Caki2 (cell line): Measurements from ENCODE around the gene FCN2. TPM values are rescaled to one million over a fixed set of nuclear protein-coding genes. Genes with fewer than 3 reads are reported as not detected.
A peak's percentile ranks its signal among the peaks of the same experiment; 100 is the strongest.

ENCODE experiments used
- DNase-seq: peaks from one replicate; pipeline ENCODE4 v3.0.0-alpha.2; 2015; ENCODE audit warnings: low read depth
- in situ Hi-C: cut with HindIII; loops from 2 replicates; pipeline ENCODE4 v1.10.0; 2016; ENCODE audit warnings: low sequenced_read_pairs, low pct_unique_long_range_greater_than_20kb, mixed read lengths
- total RNA-seq: library from RNA; depleted of rRNA; stranded (reverse); fragments of >200 nt; shearing (Covaris generic); gene quantifications from 2 replicates; pipeline ENCODE4 v1.2.3, GENCODE V29; 2014; ENCODE audit warnings: low replicate concordance

The FCN2 gene
- total RNA-seq, 1 experiment from 2014 or later: not detected

DNA sequence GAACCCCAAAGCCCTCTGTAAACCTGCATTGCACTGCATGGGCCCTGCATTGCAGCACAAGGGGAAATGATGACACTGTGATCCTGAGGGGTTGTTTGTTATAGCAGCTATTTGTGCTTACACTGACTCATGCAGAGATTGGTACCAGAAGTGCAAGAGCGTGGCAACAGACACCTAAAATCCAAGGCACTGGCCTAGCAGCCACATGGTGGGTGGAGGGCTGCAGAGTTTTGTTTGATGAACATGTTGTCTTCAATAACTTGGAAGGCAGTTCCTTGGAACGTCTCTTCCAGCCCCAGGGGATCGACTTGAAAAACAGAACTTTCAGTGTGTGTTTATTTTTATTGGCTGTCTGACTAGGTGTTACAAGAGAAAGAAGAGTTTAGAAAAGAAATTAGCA is 14.5 kb downstream of the FCN2 start:
- DNase-seq: no peak
- in situ Hi-C loops: no loop called here

DNA sequence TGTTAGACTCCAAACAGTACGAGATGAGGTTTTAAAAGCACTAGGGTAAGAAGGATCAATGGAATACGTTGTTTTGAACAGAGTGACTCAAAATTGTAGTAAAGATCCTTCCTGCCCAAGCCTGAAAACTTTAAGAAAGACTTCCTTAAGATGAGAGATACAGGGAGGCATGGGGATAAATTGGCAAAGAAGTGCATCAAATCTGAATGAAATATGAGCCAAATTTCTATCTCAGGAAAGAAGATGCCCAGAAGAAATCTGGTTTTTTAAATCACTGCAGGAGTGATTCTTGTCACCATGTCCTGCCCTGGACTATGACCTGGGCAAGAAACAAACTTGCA is 14.9 kb downstream of the FCN2 start:
- in situ Hi-C loops: no loop called here
- no peak for DNase-seq

DNA sequence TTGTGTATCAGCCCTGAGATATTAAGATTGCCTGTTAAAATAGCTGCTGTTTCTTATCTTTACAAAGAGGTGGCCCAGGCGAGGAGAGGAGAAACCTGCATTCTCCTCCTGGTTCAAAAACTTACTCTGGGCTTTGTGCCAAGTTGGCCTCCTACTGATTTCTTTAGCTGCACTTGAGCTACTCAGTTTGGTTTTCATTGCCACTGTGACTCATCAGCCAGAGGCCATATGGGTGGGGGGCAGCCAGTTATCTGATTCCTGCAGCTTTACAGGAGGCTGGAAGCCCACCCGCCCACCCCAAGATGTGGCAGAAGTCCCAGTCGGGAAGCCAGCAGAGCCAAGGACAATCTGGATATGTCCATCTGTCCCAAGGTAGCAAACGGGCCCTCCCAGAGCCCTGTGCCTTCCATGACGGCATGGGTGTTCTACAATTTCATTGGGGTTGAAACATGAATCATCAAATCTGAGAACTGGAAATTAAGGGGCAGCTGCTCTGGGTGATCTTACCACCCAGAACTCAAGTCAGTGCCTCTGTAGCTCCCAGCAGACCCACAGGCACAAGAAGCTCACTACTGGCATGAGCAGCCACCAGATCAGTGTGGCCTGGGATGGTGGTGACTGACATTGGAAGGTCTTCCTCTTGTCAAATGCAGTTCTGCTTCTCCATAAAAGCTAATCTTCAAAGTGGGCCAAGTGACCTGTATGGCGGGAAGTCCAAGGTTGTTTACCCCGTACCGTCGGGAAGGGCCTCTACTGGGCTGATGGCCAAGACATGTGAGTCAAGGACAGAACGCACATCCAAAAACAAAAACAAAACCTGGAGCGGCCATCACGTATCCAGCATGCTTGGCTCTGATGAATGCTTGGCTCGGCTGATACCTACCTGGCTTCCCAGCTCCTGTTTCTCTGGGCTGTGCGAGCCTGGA is 15.6 kb downstream of the FCN2 start:
- in situ Hi-C loops: no loop called here
- peak; percentile 64 for DNase-seq

DNA sequence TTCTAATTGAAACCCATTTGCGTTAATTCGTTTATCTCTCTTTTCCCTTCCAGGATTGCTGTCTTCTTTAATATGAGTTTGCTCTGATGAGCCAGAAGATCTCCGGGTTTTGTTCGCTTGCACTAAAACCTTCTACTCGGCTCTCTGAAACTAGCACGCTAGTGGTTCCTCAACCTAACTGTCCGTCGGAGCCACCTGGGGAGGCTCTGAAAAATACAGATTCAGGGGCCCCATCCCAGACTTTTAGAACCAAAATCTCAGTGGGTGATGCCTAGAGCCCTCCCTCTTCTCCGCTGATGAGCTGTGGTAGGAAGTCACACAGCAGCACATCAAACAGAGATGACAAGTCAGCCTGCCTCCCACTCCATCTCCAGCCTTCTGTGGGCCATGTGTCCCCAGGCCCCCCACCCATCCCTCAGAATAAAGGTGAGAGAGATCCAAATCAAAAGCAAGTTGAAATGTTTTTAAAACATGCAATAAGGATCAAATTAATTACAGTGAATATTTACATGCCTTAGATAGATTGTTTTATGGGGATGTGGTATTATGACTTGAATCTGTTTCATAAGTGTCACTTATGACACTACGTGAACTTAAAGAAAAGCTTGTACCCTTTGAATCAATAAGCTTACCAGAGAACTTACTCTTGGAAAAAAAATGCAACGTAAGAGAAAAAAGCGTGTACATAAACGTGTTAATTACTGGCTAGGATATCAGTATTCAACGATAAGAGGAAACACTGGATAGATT is 16.4 kb downstream of the FCN2 start:
- no peak for DNase-seq
- in situ Hi-C loops: no loop called here

DNA sequence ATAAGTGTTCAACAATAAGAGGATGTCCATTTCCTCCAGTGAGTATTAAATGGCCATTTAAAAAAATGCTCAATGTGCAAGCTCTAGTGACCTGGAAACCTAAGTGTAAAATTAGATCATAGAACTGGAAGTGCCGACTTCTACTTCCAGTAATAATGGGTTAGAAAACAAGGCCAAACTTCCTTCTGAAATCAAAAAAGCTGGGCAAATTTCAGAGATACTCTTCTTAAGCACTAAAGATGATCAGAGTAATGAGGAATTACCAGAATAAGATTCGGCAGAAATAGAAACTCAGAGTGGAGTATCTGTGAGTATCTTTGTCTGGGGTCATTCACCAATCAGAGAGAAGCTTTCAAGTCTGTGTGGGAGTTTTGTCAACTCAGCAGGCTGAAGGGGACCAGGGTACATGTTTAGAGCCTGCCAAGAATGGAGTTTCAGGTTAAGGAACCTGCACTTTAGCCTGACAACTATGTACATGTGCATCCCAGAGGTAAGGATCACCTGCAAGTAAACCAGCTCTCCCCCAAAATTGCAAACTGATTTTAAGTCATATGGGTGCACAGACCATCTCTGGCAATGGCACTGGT is 17.1 kb downstream of the FCN2 start:
- DNase-seq: no peak
- in situ Hi-C loops: no loop called here

DNA sequence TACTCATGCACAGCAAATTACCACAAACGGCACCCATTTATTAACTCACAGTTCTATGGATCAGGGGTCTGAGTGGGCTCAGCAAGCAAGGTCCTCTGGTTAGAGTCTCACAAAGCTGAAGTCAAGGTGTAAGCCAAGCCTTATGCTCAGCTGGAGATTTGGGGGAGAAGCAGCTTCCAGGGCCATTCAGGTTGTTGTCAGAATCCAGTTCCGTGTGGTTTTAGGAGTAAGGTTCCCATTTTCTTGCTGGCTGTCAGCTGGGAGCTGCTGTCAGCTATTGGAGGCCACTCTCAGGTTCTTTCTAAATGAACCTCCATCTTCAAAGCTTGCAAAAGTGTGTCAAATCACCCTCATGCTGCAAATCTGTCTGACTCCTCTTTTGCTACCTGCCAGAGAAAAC is 17.7 kb downstream of the FCN2 start:
- in situ Hi-C loops: no loop called here
- no peak for DNase-seq

DNA sequence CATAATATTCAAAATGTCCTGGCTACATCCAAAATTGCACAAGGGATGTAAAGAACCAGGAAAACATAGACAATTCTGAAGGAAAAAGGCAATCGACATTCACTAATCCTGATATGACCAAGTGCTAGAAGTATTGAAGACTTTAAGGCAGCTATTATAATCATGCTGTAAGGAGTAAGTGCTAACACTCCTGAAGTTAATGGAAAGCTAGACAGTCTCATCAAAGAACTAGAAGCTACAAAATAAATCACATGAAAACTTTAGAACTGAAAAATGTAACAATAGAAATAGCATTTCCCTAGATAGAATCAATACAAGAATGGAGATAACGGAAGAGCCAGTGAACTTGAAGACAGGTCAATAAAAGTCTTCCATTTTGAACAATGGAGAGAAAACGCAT is 18.6 kb downstream of the FCN2 start:
- in situ Hi-C loops: no loop called here
- DNase-seq: no peak

DNA sequence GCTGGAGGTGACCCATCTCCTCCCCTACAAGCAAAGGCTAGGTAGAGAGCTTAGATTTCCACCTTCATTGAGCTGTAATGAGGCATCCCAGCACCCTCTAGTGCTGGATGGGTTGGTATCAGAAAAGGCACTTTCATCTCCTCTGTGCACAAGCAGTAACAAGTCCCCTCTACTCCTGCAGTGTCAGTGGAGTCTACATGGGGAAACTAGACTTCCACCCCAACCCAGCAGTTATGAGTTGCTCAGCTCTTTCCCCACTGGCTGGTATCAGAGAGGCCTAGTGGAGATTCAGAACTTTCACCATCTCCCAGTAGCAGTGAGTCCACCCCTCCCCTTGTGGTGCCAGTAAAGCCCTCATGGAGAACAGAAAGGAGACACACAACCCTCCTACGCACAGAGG is 19.2 kb downstream of the FCN2 start:
- no peak for DNase-seq
- in situ Hi-C loops: no loop called here

DNA sequence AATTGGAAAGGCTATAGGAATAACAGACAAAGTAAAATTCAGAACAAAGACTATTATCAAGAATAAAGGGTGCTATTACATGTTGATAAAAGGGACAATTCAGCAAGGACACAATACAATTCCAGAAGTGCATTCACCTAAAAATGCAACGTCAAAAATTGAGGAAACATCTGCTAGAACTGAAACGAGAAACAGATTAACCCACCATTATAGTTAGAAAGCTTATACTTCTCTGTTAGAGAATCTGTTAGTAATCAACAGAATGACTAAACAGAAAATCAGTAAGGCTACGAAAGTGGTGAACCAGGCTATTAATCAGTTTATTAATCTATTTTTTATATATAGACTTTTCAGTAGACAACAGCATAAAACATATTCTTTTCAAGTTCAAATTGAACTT is 22.3 kb downstream of the FCN2 start:
- in situ Hi-C loops: no loop called here
- DNase-seq: no peak

DNA sequence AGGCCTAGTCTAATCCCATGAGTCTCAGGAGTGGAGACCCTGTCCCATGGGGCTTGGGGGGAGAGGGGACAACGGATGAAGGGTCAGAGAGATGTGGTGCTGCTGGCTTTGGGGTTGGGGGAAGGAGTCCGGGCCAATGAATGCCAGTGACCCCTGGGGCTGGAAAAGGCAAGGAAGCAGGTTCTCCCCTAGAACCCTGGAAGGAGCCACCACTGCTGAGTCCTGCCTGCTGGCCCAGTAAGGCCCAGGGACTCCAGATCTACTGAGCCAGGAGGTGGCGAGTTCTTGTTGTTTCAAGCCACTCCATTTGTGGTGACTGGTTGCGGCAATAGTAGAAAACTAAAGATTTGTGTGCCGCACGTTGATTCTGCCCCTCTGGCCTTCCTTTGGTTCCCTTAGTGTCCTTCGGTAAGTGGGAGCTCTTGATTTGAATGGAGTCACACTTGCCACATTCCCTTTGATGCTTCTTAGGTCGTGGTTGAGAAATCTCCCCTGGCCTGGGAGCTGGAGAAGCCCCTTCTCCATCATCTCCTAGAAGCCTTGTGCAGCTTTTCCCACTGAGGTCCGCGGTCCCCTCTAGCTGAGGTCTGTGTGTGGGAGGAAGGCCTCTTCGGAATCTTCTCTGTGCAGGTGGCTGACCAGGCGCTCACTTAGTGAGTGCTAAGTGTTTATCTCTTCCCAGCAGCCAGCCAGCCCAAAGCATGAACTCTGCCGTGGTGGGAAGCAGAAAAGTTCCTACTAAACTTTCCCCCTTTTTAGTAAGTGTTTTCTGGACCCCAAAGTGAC is 28.1 kb downstream of the FCN2 start:
- in situ Hi-C loops: no loop called here

DNA sequence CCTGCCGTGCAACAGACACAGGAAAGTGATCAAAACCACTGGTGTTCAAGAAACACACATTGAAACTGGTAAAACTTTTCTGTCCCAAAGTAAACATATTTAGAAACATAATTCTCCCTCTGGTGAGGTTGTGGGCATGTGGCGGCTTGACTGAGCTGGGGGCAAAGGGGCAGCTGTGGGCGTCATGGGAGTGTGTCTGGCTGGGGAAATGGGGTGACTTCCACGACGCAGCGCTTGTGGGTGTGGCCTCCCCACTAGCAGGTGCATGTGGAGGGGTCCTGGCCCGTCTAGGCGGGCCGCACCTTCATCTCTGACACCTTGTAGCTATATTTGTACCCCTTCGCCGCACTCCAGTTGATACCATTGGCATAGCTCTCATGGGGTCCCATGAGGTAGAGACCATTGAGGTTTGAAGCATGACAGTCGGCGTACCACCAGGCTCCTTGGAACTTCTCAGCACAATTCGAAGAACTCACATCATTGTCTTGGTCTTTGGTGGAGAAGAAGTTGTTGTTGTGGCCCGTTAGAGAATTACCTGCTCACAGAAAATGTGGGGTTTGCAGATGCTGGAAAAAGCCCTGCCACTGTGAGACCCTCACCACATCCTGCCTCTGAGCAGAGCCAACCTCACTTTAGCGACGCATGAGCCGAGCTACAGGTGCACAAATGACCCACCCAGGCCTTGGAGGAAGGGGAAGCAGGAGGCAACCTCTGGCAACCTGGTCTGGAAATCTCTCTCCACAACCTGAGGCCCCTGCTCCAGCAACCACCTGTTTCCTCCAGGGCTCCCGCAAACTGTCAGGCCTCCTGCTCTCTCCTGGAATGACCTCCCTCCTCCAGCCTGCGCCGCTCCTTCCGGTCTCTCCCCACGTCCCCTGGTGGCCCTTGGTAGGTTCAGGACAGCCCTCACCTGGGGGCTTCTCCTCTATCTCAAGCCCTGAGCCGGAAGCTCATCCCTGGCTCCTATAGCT is 29.2 kb downstream of the FCN2 start:
- in situ Hi-C loops: no loop called here
- no peak for DNase-seq

More for the DNA sequence above, 28.1 kb downstream of the FCN2 start:
- no peak for DNase-seq

DNA sequence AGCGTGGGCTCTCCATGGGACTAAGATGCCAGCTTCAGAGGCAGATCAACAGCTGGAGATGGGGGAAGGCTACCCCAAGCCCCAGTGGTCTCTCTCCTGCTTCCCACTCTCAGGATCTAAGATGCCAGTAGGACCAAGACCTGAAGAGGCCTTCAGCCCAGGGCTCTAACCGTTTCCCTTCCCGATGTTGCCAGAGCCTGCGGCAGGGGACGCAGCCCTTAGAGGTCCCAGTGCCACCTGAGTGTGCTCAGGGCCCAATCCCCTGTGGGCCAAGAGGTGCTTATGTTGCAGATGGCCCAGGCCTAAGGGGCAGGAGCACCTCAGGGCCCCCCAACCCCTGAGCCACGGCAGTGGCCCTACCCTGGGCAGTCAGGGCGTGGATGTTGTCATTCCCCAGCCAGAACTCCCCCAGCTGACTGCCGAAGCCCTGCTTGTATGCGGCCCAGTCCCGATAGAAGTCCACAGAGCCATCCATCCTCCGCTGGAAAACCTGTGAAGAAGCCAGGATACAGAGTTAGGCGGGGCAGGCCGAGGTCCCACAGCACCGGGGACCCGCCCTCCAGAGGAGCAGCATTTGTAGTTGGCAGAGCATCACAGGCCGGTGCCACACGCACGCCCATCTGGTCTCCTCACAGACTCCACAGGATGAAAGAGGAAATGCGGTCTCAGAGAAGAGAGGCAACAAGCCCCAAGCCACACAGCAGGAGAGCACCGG is 31.7 kb downstream of the FCN2 start:
- in situ Hi-C loops: no loop called here
- no peak for DNase-seq

DNA sequence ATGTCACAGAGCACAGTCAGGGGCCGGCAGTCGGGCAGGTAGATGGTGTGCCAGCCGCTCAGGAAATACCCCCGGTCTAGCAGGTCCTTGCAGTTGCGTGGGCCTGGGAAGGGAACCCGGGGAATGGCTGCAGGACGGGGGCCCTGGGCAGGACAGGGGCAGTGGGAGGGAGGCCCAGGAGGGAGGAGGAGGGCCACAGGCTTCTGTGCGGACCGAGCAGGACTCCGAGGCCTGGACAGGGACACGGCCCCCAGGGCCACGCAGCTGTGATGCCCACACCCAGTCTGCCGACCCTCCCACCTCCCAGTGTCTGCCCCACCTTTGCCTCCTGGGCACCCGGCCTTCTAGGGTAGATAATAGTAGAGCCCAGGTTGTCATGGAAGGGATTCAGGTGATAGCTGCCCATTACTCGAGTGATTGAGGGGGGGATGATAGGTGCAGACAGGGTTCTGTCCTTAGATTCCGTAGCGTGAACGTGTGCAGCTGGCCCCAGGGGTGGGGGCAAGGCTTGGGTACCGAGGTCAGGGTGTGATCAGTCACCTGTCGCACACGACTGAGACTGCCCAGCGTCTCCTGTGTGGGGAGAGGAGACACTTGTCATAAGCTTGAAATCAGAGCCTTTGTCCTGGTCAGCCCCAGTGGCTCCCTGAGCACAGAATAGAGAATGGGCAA is 32.6 kb downstream of the FCN2 start:
- in situ Hi-C loops: no loop called here
- DNase-seq: no peak

DNA sequence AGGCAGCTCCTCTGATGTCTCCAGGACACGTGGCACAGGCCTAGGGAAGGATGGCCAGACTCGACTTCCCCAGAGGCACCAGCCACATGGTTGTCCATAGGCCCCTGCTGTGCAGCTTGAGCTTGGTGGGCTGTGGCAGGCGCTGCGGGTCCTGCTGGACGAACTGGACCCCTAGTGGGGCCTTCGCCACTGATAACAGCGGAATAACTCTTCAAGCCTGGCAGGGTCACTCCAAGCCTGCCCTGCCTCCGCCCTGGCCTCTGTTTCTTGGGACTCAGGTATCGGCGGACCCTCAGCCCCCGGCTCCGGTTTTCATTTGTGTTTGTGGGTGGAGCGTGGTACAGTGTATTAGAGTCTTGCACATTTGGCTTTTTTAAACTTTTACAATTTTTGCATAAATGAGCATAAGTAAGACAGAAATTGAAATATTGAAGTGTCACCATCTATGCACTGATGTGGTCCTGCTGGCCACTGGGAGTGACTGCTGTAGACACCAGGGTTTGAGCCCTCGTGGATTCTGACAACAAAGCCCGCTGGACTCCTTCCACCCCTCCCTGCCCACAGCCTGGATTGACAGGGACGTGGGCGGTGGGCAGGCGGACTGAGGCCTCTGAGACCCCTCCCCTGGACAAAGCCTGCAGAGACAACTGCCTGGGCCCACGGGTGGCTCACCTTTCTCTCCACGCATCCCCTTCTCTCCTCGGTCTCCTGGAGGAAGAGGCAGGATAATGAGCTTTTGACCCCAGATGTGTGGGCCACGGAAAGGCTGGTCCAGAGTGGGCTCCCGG is 33.3 kb downstream of the FCN2 start:
- in situ Hi-C loops: no loop called here
- DNase-seq: no peak

DNA sequence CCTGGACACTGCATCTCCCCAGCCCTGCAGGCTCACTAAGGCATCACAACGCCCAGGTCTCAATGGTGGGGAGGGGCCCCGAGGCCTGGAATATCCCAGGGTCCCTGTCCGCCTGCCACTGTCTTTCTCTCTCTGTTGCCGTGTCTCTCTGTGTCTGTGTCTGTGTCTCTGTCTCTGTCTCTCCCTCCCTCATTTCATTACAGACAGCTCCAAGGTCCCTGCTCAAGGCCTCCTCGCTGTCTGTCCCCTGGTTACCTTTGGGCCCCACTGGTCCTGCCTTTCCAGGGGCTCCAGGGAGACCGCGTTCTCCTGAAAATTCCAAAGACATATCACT is 33.9 kb downstream of the FCN2 start:
- no peak for DNase-seq
- in situ Hi-C loops: no loop called here
